ENCODE data around the gene YIPF5. TPM values are rescaled to one million over a fixed set of nuclear protein-coding genes. Genes with fewer than 3 reads are reported as not detected.
A peak's percentile ranks its signal among the peaks of the same experiment; 100 is the strongest.

YIPF5 gene
- 16.8 TPM for polyA plus RNA-seq (2012; ENCODE audit: low read depth, missing spikeins)

DNA sequence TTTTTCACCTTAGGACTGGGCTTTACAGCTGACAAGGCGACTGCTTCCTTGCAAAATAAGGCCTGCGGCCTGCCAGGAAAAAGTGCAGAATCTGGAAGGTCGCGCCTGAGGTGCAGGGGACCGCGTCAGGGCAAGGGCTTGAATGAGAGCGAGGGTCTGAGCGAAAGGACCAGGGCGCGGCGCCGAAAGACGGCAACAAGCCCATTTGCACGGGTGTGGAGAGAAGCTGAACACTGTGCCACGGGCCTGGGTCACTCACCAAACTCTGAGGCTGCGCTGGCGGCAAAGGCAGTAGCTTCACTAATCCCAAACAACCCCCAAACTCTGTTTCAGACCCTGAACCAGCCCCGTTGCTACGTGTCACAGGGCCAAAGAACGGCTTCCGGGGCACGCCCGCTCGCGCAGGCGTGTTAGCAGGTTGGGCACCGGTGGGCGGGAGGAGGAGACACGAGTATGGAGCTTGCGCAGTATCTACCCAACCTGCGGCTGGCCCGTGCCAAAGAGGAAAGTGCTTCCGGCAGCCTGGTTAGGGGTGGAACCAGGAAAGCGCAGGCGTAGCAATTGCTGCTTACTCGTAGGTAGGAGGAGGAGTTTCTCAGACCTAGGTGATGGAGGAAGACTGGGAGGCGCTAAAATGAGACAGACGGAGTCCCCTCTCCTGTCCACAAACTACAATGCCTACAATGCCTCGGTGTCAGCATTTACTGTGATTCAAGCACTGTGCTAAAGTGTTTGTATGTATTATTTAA lies at the start of gene YIPF5, which contains the start of gene KCTD16:
Gene YIPF5, minus strand, starts transcription at position 384 of the 749 bp plus-strand sequence. CDS start 704 bp downstream, outside the sequence.
Gene KCTD16, plus strand, starts transcription at position 598 of the 749 bp plus-strand sequence.
- TF ChIP-seq TAF1 (IDR thresholded peaks at IDR 0.05; ENCODE audit: low read depth, low read length) (peak; percentile 56; the same call in 1 of the 2 replicates), SPI1 (IDR thresholded peaks at IDR 0.05; ENCODE audit: low read depth, low read length) (no peak), POLR2A (IDR thresholded peaks at IDR 0.05; ENCODE audit: low read depth, low read length) (peak; percentile 84), POU2F2 (IDR thresholded peaks at IDR 0.05; ENCODE audit: low read depth, low read length) (no peak), PAX5 (IDR thresholded peaks at IDR 0.05; ENCODE audit: insufficient read depth, low read length, severe bottlenecking) (no peak), POLR2AphosphoS5 (IDR thresholded peaks at IDR 0.05; ENCODE audit: low read depth, low read length) (peak; percentile 88)
- FAIRE-seq (peak; percentile 100), DNase-seq (ENCODE audit: insufficient read length, low spot score) (peak; percentile 71)

DNA sequence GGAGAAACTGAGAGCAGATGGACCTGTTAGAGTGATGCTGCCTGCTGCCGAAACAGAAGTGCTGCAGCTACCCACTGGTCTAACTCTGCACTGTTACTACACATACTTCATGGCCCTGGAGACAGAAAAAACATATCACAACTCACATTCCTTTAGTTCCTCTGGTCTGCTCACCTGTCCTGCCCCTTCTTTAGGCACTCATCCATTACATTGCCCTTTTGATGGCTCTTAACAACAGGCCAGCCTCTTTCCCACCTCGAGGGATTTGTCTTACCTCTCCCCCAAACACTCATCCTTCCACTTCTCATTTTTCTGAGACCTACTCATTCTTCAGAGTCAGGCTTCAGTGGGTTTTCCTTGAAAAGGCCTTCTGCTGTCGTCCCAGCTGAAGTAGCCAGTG lies 49.4 kb upstream of the YIPF5 start:
- no peak for TF ChIP-seq PAX5 (IDR thresholded peaks at IDR 0.05; ENCODE audit: insufficient read depth, low read length, severe bottlenecking)
- no peak for TF ChIP-seq POLR2A (IDR thresholded peaks at IDR 0.05; ENCODE audit: low read depth, low read length)
- no peak for TF ChIP-seq POU2F2 (IDR thresholded peaks at IDR 0.05; ENCODE audit: low read depth, low read length)
- DNase-seq (ENCODE audit: insufficient read length, low spot score) = no peak
- FAIRE-seq = no peak

DNA sequence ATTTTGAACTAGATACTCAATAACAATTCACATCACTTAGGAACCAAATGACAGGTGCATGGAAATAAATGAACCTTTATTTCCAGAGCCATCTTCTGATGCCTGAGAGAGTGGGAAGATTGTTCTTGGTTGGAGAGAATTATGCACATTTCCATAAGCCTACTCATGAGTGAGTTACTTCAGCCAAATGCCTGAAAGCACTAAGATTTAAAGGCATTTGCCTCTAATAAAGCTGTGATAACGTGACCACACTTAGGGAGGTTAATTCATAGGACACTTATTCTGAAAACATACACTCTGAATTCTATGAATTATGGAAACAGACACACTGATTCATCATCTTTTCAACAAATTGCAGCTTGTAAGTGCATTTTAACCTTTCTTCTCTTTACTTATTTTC lies 40.2 kb upstream of the YIPF5 start:
- FAIRE-seq = no peak
- DNase-seq (ENCODE audit: insufficient read length, low spot score) = no peak
- TF ChIP-seq POLR2A (IDR thresholded peaks at IDR 0.05; ENCODE audit: low read depth, low read length) (no peak), TAF1 (IDR thresholded peaks at IDR 0.05; ENCODE audit: low read depth, low read length) (no peak), SPI1 (IDR thresholded peaks at IDR 0.05; ENCODE audit: low read depth, low read length) (no peak), POLR2AphosphoS5 (IDR thresholded peaks at IDR 0.05; ENCODE audit: low read depth, low read length) (no peak), PAX5 (IDR thresholded peaks at IDR 0.05; ENCODE audit: insufficient read depth, low read length, severe bottlenecking) (no peak), POU2F2 (IDR thresholded peaks at IDR 0.05; ENCODE audit: low read depth, low read length) (no peak)

DNA sequence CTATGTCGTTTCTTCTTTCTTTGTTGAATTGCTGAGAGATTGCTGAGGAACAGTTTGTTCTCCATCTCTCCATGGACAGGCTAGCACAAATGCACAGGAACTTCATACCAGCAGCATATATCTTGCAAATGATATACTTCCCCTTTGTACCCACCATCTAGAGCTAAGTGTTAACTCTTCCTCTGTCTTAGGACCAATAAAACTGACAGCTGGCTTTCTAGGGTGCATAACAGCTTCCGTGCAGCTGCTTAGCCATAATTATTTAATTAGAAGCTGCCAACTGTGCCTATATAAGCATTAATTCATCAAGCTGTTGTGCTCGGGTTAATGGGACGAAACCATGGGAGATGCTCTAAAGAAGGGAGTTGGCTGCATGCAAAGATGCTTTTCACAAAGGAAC lies 38.9 kb upstream of the YIPF5 start:
- no peak for DNase-seq (ENCODE audit: insufficient read length, low spot score)
- FAIRE-seq = no peak

DNA sequence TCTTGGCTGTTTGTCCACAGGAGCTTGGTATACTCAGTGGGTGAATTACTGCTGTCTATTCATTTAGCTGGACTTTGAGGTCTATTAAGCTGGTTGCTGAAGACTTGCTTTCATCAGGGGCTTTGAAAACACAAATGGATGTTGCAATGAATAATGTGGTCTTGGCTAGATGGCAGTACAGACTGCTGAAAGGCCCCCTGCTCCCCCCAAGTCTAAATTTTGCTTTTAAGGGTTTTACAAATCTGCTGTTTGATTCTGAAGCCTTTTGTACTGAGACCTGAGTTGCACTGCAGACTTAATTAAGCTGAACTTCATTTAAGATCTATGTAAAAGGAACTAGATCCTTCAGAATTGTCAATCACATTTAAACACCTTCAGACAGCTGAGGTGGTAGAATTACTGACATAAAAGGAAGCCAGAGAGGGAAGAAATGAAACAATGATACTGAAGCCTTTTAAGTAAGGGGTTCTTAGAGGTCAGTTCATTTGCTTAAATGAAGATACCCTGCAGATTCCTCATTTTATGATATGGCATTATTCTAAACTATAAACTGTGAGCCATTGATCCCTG lies 37.5 kb upstream of the YIPF5 start:
- DNase-seq (ENCODE audit: insufficient read length, low spot score) (no peak), FAIRE-seq (no peak)
- TF ChIP-seq POU2F2 (IDR thresholded peaks at IDR 0.05; ENCODE audit: low read depth, low read length) (no peak), TAF1 (IDR thresholded peaks at IDR 0.05; ENCODE audit: low read depth, low read length) (no peak), POLR2AphosphoS5 (IDR thresholded peaks at IDR 0.05; ENCODE audit: low read depth, low read length) (no peak), PAX5 (IDR thresholded peaks at IDR 0.05; ENCODE audit: insufficient read depth, low read length, severe bottlenecking) (no peak), POLR2A (IDR thresholded peaks at IDR 0.05; ENCODE audit: low read depth, low read length) (no peak), SPI1 (IDR thresholded peaks at IDR 0.05; ENCODE audit: low read depth, low read length) (no peak)

More for the DNA sequence above, 38.9 kb upstream of the YIPF5 start:
- TF ChIP-seq POLR2A (IDR thresholded peaks at IDR 0.05; ENCODE audit: low read depth, low read length) = no peak
- no peak for TF ChIP-seq TAF1 (IDR thresholded peaks at IDR 0.05; ENCODE audit: low read depth, low read length)
- TF ChIP-seq PAX5 (IDR thresholded peaks at IDR 0.05; ENCODE audit: insufficient read depth, low read length, severe bottlenecking) = no peak
- no peak for TF ChIP-seq POLR2AphosphoS5 (IDR thresholded peaks at IDR 0.05; ENCODE audit: low read depth, low read length)
- no peak for TF ChIP-seq SPI1 (IDR thresholded peaks at IDR 0.05; ENCODE audit: low read depth, low read length)
- TF ChIP-seq POU2F2 (IDR thresholded peaks at IDR 0.05; ENCODE audit: low read depth, low read length) = no peak

DNA sequence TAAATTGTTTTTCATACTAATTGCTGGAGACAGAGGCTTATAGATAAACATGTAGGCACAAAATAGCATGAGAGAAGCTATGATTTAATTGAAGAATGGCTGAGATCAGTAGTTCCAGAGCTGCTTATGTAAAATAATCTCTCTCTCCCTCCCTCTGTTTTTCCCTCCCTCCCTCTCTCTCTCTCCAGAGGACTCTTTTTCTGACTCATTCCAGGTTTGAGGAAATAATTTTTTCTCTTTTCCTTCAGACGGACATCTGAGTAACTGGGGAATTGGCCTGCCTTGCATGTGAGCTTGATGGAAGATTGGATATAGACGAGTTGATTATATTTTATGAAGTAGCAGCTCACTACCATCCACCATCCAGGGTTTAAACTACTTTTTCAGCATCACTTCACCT lies 35.7 kb upstream of the YIPF5 start:
- no peak for TF ChIP-seq POLR2AphosphoS5 (IDR thresholded peaks at IDR 0.05; ENCODE audit: low read depth, low read length)
- TF ChIP-seq TAF1 (IDR thresholded peaks at IDR 0.05; ENCODE audit: low read depth, low read length) = no peak
- no peak for TF ChIP-seq PAX5 (IDR thresholded peaks at IDR 0.05; ENCODE audit: insufficient read depth, low read length, severe bottlenecking)
- TF ChIP-seq SPI1 (IDR thresholded peaks at IDR 0.05; ENCODE audit: low read depth, low read length) = no peak
- no peak for TF ChIP-seq POU2F2 (IDR thresholded peaks at IDR 0.05; ENCODE audit: low read depth, low read length)
- no peak for TF ChIP-seq POLR2A (IDR thresholded peaks at IDR 0.05; ENCODE audit: low read depth, low read length)
- FAIRE-seq = no peak
- DNase-seq (ENCODE audit: insufficient read length, low spot score) = no peak

DNA sequence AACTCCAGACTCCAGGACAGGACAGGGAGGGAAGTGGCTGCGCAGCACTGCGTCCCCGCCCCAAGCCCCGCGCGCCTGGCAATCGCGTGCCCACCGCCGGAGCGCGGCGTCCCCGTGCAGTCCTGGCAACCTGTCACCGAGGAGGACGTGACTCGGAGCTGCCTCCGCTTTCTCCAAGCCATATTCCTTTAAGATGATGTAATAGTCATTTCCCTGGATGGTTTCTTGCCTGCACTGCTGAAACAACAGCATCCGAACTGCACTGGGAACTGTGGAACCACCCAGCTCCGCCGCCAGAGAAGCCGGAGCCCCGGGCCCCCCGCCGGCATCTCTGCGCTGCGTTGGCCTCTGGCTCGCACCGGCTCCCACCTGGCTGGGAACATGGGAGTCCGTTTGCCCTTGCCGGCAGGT lies 34.7 kb upstream of the YIPF5 start:
- TF ChIP-seq TAF1 (IDR thresholded peaks at IDR 0.05; ENCODE audit: low read depth, low read length) = no peak
- TF ChIP-seq SPI1 (IDR thresholded peaks at IDR 0.05; ENCODE audit: low read depth, low read length) = no peak
- no peak for TF ChIP-seq POLR2AphosphoS5 (IDR thresholded peaks at IDR 0.05; ENCODE audit: low read depth, low read length)
- TF ChIP-seq POU2F2 (IDR thresholded peaks at IDR 0.05; ENCODE audit: low read depth, low read length) = no peak
- no peak for TF ChIP-seq PAX5 (IDR thresholded peaks at IDR 0.05; ENCODE audit: insufficient read depth, low read length, severe bottlenecking)
- TF ChIP-seq POLR2A (IDR thresholded peaks at IDR 0.05; ENCODE audit: low read depth, low read length) = no peak
- DNase-seq (ENCODE audit: insufficient read length, low spot score) (no peak), FAIRE-seq (no peak)

DNA sequence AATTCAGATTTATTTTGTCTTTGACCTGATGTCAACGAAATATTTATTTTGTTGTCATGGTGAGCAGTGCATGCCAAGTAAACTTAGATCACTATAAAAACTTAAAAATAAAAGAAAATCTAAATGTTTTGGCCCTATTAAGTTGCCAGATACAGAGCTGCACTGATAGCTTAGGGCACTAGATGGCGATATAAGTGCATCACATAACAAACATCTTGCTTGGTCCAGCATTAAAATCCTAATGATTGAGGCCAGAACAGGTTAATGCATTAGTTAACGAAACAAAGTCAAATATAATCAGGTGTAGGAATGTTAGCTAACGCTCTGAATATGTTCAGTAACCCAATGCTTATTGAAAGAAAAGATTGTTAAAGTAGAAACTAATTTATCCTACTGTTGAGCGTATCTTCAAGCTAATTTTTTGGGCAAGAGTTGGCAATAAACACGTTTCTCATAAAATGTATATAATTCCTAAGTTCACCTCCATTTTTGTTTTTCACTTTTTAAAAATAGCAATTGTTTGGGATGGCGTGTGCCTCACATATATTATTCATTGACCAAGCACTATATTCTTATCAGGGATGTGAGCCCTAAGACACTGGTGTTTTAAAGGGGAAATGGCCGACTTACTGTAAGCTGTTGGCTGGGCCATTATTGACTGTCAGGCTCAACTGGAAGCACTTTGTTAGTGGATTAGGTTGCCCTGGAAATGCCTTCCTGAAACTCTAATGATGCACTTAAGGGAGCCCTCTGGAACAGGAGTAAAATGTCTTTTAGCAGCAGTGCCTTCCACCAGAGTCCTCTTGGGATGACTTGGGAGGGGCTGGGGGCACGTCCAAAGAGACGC lies 33.5 kb upstream of the YIPF5 start:
- TF ChIP-seq SPI1 (IDR thresholded peaks at IDR 0.05; ENCODE audit: low read depth, low read length) (no peak), TAF1 (IDR thresholded peaks at IDR 0.05; ENCODE audit: low read depth, low read length) (no peak), POLR2AphosphoS5 (IDR thresholded peaks at IDR 0.05; ENCODE audit: low read depth, low read length) (no peak), PAX5 (IDR thresholded peaks at IDR 0.05; ENCODE audit: insufficient read depth, low read length, severe bottlenecking) (no peak), POU2F2 (IDR thresholded peaks at IDR 0.05; ENCODE audit: low read depth, low read length) (no peak), POLR2A (IDR thresholded peaks at IDR 0.05; ENCODE audit: low read depth, low read length) (no peak)
- peak; percentile 90 for FAIRE-seq
- peak; percentile 6 for DNase-seq (ENCODE audit: insufficient read length, low spot score)

DNA sequence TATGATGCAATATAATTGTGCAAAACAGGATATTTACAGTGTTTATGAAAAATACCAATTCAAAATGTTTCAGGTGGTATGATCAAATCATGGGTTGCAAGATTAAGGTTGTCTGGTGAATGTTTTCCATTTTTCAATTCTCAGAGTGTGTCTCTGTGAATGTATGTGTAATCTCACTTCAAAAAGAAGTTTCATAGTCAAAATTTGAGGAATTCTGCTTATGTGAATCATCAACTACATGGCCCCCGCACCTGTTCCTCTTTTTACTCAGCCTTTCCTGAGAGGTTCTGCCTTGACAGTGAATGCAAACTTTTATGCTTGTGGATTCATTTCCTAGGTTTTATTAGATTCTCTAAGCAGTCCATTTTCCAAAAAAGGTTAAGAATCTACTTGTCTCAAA lies 32.3 kb upstream of the YIPF5 start:
- DNase-seq (ENCODE audit: insufficient read length, low spot score) (no peak), FAIRE-seq (no peak)
- TF ChIP-seq TAF1 (IDR thresholded peaks at IDR 0.05; ENCODE audit: low read depth, low read length) (no peak), SPI1 (IDR thresholded peaks at IDR 0.05; ENCODE audit: low read depth, low read length) (peak; percentile 46; the same call in 1 of the 2 replicates), PAX5 (IDR thresholded peaks at IDR 0.05; ENCODE audit: insufficient read depth, low read length, severe bottlenecking) (no peak), POLR2A (IDR thresholded peaks at IDR 0.05; ENCODE audit: low read depth, low read length) (no peak)

All from GM12891 (cell line).